ENCODE data around the gene TBXAS1. TPM values are rescaled to one million over a fixed set of nuclear protein-coding genes. Genes with fewer than 3 reads are reported as not detected.

The TBXAS1 gene
- total and polyA plus RNA-seq, 2 of the 8 experiments (the other 6 are each of a cell fraction or from before 2014, with no cell fraction given), result 0.86 to 2.1 TPM

GRCh38 chr7:139976838-139977656 lies 148.0 kb downstream of the TBXAS1 start (continued):
- TF ChIP-seq GTF2F1 (IDR thresholded peaks at IDR 0.05; ENCODE audit: borderline replicate concordance, low read depth, low read length) (no peak), SAP30 (IDR thresholded peaks at IDR 0.05; ENCODE audit: insufficient read depth, insufficient replicate concordance, low read length) (no peak), ATF3 (IDR thresholded peaks at IDR 0.05; ENCODE audit: insufficient read depth, low read depth, low read length) (no peak), HDAC6 (IDR thresholded peaks at IDR 0.05; ENCODE audit: low read depth, low read length) (no peak), ZNF274 (IDR thresholded peaks at IDR 0.05; ENCODE audit: borderline replicate concordance, extremely low read depth, low read length) (no peak), SRF (IDR thresholded peaks at IDR 0.05; ENCODE audit: low read depth, low read length) (no peak), KDM4A (IDR thresholded peaks at IDR 0.05; ENCODE audit: low read depth, low read length, severe bottlenecking) (no peak)
- TF ChIP-seq, protein P1, sequence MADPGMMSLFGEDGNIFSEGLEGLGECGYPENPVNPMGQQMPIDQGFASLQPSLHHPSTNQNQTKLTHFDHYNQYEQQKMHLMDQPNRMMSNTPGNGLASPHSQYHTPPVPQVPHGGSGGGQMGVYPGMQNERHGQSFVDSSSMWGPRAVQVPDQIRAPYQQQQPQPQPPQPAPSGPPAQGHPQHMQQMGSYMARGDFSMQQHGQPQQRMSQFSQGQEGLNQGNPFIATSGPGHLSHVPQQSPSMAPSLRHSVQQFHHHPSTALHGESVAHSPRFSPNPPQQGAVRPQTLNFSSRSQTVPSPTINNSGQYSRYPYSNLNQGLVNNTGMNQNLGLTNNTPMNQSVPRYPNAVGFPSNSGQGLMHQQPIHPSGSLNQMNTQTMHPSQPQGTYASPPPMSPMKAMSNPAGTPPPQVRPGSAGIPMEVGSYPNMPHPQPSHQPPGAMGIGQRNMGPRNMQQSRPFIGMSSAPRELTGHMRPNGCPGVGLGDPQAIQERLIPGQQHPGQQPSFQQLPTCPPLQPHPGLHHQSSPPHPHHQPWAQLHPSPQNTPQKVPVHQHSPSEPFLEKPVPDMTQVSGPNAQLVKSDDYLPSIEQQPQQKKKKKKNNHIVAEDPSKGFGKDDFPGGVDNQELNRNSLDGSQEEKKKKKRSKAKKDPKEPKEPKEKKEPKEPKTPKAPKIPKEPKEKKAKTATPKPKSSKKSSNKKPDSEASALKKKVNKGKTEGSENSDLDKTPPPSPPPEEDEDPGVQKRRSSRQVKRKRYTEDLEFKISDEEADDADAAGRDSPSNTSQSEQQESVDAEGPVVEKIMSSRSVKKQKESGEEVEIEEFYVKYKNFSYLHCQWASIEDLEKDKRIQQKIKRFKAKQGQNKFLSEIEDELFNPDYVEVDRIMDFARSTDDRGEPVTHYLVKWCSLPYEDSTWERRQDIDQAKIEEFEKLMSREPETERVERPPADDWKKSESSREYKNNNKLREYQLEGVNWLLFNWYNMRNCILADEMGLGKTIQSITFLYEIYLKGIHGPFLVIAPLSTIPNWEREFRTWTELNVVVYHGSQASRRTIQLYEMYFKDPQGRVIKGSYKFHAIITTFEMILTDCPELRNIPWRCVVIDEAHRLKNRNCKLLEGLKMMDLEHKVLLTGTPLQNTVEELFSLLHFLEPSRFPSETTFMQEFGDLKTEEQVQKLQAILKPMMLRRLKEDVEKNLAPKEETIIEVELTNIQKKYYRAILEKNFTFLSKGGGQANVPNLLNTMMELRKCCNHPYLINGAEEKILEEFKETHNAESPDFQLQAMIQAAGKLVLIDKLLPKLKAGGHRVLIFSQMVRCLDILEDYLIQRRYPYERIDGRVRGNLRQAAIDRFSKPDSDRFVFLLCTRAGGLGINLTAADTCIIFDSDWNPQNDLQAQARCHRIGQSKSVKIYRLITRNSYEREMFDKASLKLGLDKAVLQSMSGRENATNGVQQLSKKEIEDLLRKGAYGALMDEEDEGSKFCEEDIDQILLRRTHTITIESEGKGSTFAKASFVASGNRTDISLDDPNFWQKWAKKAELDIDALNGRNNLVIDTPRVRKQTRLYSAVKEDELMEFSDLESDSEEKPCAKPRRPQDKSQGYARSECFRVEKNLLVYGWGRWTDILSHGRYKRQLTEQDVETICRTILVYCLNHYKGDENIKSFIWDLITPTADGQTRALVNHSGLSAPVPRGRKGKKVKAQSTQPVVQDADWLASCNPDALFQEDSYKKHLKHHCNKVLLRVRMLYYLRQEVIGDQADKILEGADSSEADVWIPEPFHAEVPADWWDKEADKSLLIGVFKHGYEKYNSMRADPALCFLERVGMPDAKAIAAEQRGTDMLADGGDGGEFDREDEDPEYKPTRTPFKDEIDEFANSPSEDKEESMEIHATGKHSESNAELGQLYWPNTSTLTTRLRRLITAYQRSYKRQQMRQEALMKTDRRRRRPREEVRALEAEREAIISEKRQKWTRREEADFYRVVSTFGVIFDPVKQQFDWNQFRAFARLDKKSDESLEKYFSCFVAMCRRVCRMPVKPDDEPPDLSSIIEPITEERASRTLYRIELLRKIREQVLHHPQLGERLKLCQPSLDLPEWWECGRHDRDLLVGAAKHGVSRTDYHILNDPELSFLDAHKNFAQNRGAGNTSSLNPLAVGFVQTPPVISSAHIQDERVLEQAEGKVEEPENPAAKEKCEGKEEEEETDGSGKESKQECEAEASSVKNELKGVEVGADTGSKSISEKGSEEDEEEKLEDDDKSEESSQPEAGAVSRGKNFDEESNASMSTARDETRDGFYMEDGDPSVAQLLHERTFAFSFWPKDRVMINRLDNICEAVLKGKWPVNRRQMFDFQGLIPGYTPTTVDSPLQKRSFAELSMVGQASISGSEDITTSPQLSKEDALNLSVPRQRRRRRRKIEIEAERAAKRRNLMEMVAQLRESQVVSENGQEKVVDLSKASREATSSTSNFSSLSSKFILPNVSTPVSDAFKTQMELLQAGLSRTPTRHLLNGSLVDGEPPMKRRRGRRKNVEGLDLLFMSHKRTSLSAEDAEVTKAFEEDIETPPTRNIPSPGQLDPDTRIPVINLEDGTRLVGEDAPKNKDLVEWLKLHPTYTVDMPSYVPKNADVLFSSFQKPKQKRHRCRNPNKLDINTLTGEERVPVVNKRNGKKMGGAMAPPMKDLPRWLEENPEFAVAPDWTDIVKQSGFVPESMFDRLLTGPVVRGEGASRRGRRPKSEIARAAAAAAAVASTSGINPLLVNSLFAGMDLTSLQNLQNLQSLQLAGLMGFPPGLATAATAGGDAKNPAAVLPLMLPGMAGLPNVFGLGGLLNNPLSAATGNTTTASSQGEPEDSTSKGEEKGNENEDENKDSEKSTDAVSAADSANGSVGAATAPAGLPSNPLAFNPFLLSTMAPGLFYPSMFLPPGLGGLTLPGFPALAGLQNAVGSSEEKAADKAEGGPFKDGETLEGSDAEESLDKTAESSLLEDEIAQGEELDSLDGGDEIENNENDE (IDR thresholded peaks at IDR 0.05; ENCODE audit: insufficient replicate concordance, low read length), result no peak

All from H1 (cell line).